ENCODE data around the gene CACNA1C. TPM values are rescaled to one million over a fixed set of nuclear protein-coding genes. Genes with fewer than 3 reads are reported as not detected.

CACNA1C gene
- total and polyA plus RNA-seq, 4 donors, result 4.3 to 114 (median 46.3) TPM

DNA sequence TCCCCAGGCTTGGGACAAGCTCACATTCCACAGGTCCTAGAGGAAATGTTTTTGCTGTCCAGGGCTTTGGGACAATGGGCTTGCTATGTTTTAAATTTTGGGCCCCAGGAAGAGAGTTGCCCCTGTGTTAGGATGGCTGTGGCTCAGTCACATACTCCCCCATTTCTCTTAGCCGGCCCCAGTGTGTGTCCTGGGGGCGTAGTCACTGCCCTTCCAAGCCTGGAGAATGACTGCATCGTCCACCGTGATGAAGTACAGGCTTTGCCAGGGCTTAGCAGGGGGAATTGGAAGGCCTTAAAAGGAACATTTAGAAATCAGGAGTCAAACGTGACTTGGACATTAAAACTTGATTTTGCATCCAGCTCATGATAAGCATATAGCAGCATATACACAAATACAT, 293.6 kb downstream of the CACNA1C start:
- ATAC-seq (ENCODE audit: low FRiP score) (no peak), DNase-seq (no peak)
- no peaks in the 10 kb centered on the region for H3K27me3 ChIP-seq (ENCODE audit: control insufficient read depth in 1 of 2, insufficient read depth in 2 of 2, low read length in 1 of 2)
- WGBS, 2 donors, result 3 to 9% methylated on average over 5 of the region's 5 CpGs
- intact Hi-C loops (cut with DNase I), result loop anchor here in 1 of 2 donors (5.0 kb wide), 1 partner anchor 36 kb away; no protein-coding TSS in a partner anchor
- peak overlapping the region; percentile 14 to 78 for H3K27ac ChIP-seq (ENCODE audit: low read depth in 1 of 2, low read length in 2 of 2)
- H3K36me3 ChIP-seq (ENCODE audit: control insufficient read depth in 1 of 2, insufficient read depth in 2 of 2, low read length in 1 of 2), result no peaks in the 10 kb centered on the region
- H3K4me1 ChIP-seq (ENCODE audit: control insufficient read depth in 1 of 2, insufficient read depth in 2 of 2, low read length in 2 of 2), result peaks cover 6 to 12% of the 10 kb centered on the region in 2 donors
- no peaks in the 10 kb centered on the region for H3K9me3 ChIP-seq (ENCODE audit: control insufficient read depth, low read length)
- H3K4me3 ChIP-seq (ENCODE audit: low read length in 2 of 2), result no peak overlapping the region

DNA sequence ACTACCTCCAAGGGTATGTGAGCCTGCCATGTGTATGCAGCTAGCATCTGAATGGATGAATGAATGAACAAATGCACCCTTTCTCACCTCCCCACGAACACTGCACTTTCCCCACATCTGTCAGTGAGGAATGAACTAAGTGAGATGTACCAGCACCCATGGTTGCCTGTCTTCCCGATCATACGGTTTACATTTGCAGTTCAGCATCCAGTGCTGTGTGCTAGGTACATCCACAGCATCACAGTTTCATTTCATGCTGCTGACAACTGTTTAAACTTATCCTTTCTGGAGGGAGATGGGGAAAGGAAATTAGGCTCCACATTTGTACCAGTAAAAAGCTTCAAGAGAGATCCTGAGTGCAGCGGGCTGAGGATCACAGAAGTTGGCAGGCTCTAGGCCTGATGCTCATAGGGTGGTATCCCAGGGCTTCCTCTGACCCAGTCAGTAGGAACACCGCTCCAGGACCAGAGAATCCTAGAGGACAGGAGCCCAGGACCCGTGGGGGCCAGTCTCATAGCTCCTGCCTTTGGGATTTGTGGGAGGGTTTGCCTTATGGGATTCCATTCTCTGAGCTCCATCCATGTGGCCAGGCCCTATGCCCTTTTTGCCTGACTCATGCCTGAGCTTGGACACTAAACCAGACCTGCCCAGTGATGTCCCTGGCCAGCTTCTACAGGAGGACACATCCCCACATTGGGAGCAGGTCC, 294.5 kb downstream of the CACNA1C start:
- intact Hi-C loops (cut with DNase I), result loop anchor here in 1 of 2 donors (5.0 kb wide), 1 partner anchor 35 kb away; no protein-coding TSS in a partner anchor
- Histone ChIP-seq H3K9me3 (ENCODE audit: control insufficient read depth, low read length) (no peaks in the 10 kb centered on the region), H3K4me3 (ENCODE audit: low read length in 2 of 2) (no peak overlapping the region), H3K27ac (ENCODE audit: low read depth in 1 of 2, low read length in 2 of 2) (peak overlapping the region; percentile 14 to 78), H3K27me3 (ENCODE audit: control insufficient read depth in 1 of 2, insufficient read depth in 2 of 2, low read length in 1 of 2) (no peaks in the 10 kb centered on the region), H3K36me3 (ENCODE audit: control insufficient read depth in 1 of 2, insufficient read depth in 2 of 2, low read length in 1 of 2) (no peaks in the 10 kb centered on the region), H3K4me1 (ENCODE audit: control insufficient read depth in 1 of 2, insufficient read depth in 2 of 2, low read length in 2 of 2) (peaks cover 6 to 12% of the 10 kb centered on the region in 2 donors)
- ATAC-seq (ENCODE audit: low FRiP score) (no peak), DNase-seq (no peak)
- WGBS, 2 donors, result 87 to 92% methylated on average over 6 of the region's 6 CpGs

DNA sequence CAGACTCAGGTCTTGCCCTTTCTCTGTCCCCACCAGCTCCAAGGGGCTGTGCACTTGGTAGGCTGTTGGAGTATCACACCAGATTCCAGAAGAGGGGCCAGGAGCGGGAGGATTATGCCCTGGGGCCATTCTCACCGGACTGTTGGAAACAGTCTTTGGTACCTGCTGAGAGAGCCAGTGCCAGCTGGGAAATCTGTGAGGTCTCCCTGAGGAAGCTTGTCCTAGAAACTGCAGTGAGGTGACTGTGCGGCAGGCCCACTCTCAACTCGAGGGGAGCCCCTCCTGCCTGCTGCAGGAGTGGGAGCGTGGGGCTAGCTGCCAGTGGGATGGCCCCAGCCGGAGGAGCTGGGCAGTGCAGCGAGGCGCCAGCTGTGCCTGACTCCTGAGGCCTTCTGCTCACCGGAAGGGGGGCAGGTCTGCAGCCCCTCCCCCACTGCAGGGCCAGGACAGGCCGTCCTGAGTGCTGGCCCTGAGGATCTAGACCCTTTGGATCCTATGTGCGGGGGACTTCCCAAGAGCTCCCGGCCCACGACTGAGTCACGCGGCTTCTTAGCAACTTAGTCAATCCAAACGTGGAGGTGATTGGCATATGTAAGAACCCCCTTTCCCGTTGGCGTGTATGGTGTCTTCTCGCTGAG, 295.2 kb downstream of the CACNA1C start:
- WGBS, 2 donors, result 19 to 20% methylated on average over 19 of the region's 19 CpGs
- peaks cover 6 to 12% of the 10 kb centered on the region in 2 donors for H3K4me1 ChIP-seq (ENCODE audit: control insufficient read depth in 1 of 2, insufficient read depth in 2 of 2, low read length in 2 of 2)

DNA sequence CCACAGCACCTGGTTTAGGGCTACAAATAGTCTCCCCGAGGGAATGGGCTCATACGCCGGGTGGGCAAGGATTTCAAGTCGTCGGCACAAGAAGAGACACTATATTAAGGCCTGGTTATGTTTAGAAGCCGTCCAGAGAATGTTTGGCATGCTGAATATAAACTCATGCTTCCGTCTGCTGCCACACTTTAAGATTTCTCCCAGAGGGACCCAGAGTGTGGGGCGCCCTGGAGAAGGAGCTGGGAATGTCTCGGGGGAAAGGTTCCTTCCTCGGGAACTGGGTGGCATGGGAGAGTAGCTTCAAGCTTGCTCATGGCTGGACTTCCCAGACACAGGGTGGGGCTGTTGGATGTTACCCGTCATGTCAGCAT, 295.7 kb downstream of the CACNA1C start:
- Histone ChIP-seq H3K27me3 (ENCODE audit: control insufficient read depth in 1 of 2, insufficient read depth in 2 of 2, low read length in 1 of 2) (no peaks in the 10 kb centered on the region), H3K36me3 (ENCODE audit: control insufficient read depth in 1 of 2, insufficient read depth in 2 of 2, low read length in 1 of 2) (no peaks in the 10 kb centered on the region), H3K27ac (ENCODE audit: low read depth in 1 of 2, low read length in 2 of 2) (peak overlapping the region; percentile 72 to 78), H3K4me3 (ENCODE audit: low read length in 2 of 2) (no peak overlapping the region), H3K9me3 (ENCODE audit: control insufficient read depth, low read length) (no peaks in the 10 kb centered on the region), H3K4me1 (ENCODE audit: control insufficient read depth in 1 of 2, insufficient read depth in 2 of 2, low read length in 2 of 2) (peaks cover 6 to 12% of the 10 kb centered on the region in 2 donors)
- ATAC-seq (ENCODE audit: low FRiP score), result peak; percentile 41
- 6% methylated on average over 11 of the region's 11 CpGs for WGBS, 2 donors
- DNase-seq, result no peak
- intact Hi-C loops (cut with DNase I), result loop anchor here in 1 of 2 donors (5.0 kb wide), 1 partner anchor 34 kb away; no protein-coding TSS in a partner anchor

More for the DNA sequence above, 295.2 kb downstream of the CACNA1C start:
- H3K27ac ChIP-seq (ENCODE audit: low read depth in 1 of 2, low read length in 2 of 2), result peak overlapping the region; percentile 2 to 78
- no peaks in the 10 kb centered on the region for H3K36me3 ChIP-seq (ENCODE audit: control insufficient read depth in 1 of 2, insufficient read depth in 2 of 2, low read length in 1 of 2)
- no peaks in the 10 kb centered on the region for H3K27me3 ChIP-seq (ENCODE audit: control insufficient read depth in 1 of 2, insufficient read depth in 2 of 2, low read length in 1 of 2)
- no peaks in the 10 kb centered on the region for H3K9me3 ChIP-seq (ENCODE audit: control insufficient read depth, low read length)
- peak; percentile 23 for ATAC-seq (ENCODE audit: low FRiP score)
- no peak overlapping the region for H3K4me3 ChIP-seq (ENCODE audit: low read length in 2 of 2)
- intact Hi-C loops (cut with DNase I), result loop anchor here in 1 of 2 donors (5.0 kb wide), 1 partner anchor 34 kb away; no protein-coding TSS in a partner anchor
- DNase-seq, result peak in 1 of 2 donors; percentile 84

DNA sequence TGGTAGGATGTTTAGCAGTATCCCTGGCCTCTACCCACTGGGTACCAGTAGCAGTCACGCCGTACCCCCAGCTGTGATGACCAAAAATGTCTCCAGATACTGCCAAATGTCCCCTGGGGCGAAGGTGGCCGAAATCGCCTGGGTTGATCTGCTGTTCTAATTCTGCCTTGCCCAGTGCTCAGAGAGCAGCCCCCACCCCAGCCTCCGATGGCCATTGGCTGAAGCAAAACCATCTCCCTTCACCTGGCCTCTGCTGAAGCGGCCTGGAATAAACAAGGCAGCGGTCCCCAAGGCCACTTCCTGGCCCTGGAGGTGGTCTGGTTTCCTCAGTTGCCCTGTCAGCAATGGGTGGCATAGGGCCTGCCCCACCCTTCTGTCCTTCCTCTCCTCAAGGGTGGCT, 298.4 kb downstream of the CACNA1C start:
- intact Hi-C loops (cut with DNase I), result no loop called here
- WGBS, 2 donors, result 90 to 96% methylated on average over 8 of the region's 8 CpGs

DNA sequence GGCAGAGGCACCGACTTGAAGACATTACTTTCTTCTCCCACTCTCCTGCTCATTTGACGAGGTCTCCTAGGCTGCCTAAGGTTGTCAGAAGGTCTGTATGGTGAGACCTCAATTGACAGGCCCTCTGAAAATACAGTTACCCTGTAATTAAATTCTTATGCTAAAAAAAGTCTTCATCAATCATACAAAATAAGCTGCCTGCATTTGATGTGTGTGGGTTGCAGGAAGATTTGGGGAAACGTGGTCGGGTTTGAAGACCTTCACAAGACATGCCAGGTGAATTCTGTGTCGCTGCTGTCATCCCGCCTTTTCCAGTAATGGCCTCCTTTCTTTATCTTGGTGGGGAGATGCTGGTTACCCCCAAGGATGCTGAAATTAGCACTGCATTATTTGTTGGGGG, 299.4 kb downstream of the CACNA1C start:
- Histone ChIP-seq H3K36me3 (ENCODE audit: control insufficient read depth in 1 of 2, insufficient read depth in 2 of 2, low read length in 1 of 2) (no peaks in the 10 kb centered on the region), H3K4me3 (ENCODE audit: low read length in 2 of 2) (no peak overlapping the region), H3K27me3 (ENCODE audit: control insufficient read depth in 1 of 2, insufficient read depth in 2 of 2, low read length in 1 of 2) (no peaks in the 10 kb centered on the region), H3K9me3 (ENCODE audit: control insufficient read depth, low read length) (no peaks in the 10 kb centered on the region), H3K4me1 (ENCODE audit: control insufficient read depth in 1 of 2, insufficient read depth in 2 of 2, low read length in 2 of 2) (peaks cover 0 to 7% of the 10 kb centered on the region in 2 donors), H3K27ac (ENCODE audit: low read depth in 1 of 2, low read length in 2 of 2) (no peak overlapping the region)
- DNase-seq (no peak), ATAC-seq (ENCODE audit: low FRiP score) (no peak)
- intact Hi-C loops (cut with DNase I), result no loop called here
- 93 to 95% methylated on average over 6 of the region's 6 CpGs for WGBS, 2 donors

More for the DNA sequence above, 298.4 kb downstream of the CACNA1C start:
- Histone ChIP-seq H3K36me3 (ENCODE audit: control insufficient read depth in 1 of 2, insufficient read depth in 2 of 2, low read length in 1 of 2) (no peaks in the 10 kb centered on the region), H3K27me3 (ENCODE audit: control insufficient read depth in 1 of 2, insufficient read depth in 2 of 2, low read length in 1 of 2) (no peaks in the 10 kb centered on the region), H3K9me3 (ENCODE audit: control insufficient read depth, low read length) (no peaks in the 10 kb centered on the region), H3K4me1 (ENCODE audit: control insufficient read depth in 1 of 2, insufficient read depth in 2 of 2, low read length in 2 of 2) (peaks cover 2 to 12% of the 10 kb centered on the region in 2 donors), H3K4me3 (ENCODE audit: low read length in 2 of 2) (no peak overlapping the region), H3K27ac (ENCODE audit: low read depth in 1 of 2, low read length in 2 of 2) (no peak overlapping the region)
- DNase-seq (no peak), ATAC-seq (ENCODE audit: low FRiP score) (no peak)

DNA sequence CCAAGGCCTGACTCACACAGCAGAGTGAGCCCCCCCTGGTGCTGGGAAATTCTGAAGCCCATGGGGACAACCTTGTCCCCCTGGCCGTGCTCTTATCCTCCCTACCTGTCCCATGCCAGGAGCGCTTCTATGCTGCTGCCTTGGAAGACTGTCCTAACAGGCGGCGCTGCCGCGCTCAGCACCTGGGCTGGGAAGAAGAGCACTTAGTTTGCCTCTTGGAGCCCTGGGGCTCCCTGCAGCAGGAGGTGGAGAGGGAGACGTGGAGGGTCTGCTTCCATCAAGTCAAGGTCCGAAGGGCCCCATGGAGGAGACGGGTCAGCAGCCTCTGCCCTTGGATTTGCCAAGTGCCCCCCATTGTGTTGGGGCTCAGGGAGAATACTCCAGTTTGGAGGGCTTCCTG, 300.5 kb downstream of the CACNA1C start:
- no peak for DNase-seq
- Histone ChIP-seq H3K27me3 (ENCODE audit: control insufficient read depth in 1 of 2, insufficient read depth in 2 of 2, low read length in 1 of 2) (no peaks in the 10 kb centered on the region), H3K36me3 (ENCODE audit: control insufficient read depth in 1 of 2, insufficient read depth in 2 of 2, low read length in 1 of 2) (no peaks in the 10 kb centered on the region), H3K4me3 (ENCODE audit: low read length in 2 of 2) (no peak overlapping the region), H3K27ac (ENCODE audit: low read depth in 1 of 2, low read length in 2 of 2) (no peak overlapping the region), H3K9me3 (ENCODE audit: control insufficient read depth, low read length) (no peaks in the 10 kb centered on the region), H3K4me1 (ENCODE audit: control insufficient read depth in 1 of 2, insufficient read depth in 2 of 2, low read length in 2 of 2) (peaks cover 0 to 6% of the 10 kb centered on the region in 2 donors)
- no peak for ATAC-seq (ENCODE audit: low FRiP score)
- 96% methylated on average over 9 of the region's 9 CpGs for WGBS, 2 donors
- intact Hi-C loops (cut with DNase I), result no loop called here

DNA sequence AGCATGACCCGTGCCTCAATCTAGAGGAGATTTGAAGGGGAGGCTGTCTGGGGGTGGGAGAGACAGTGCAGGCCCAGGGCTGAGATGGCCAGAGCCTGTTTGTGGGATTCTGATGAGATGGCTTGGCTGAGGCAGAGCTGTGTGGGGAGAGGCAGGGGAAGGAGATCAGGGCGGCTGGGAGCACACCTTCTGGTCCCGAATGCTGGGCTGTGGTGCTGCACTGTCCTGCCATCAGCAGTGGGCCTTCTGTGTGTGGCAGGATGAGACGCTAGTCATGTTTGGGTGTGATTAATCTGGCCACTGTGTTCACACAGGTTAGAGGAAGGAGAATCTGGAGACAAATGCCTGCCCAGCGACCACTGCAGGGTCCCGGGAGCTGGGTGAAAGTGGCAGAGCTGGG, 300.9 kb downstream of the CACNA1C start:
- DNase-seq, result no peak
- intact Hi-C loops (cut with DNase I), result no loop called here
- H3K9me3 ChIP-seq (ENCODE audit: control insufficient read depth, low read length), result no peaks in the 10 kb centered on the region
- peaks cover 0 to 6% of the 10 kb centered on the region in 2 donors for H3K4me1 ChIP-seq (ENCODE audit: control insufficient read depth in 1 of 2, insufficient read depth in 2 of 2, low read length in 2 of 2)
- no peak overlapping the region for H3K27ac ChIP-seq (ENCODE audit: low read depth in 1 of 2, low read length in 2 of 2)
- no peaks in the 10 kb centered on the region for H3K27me3 ChIP-seq (ENCODE audit: control insufficient read depth in 1 of 2, insufficient read depth in 2 of 2, low read length in 1 of 2)
- H3K4me3 ChIP-seq (ENCODE audit: low read length in 2 of 2), result no peak overlapping the region
- WGBS, 2 donors, result 60 to 66% methylated on average over 6 of the region's 6 CpGs
- H3K36me3 ChIP-seq (ENCODE audit: control insufficient read depth in 1 of 2, insufficient read depth in 2 of 2, low read length in 1 of 2), result no peaks in the 10 kb centered on the region
- ATAC-seq (ENCODE audit: low FRiP score), result no peak
